Cardiac muscle cell (in vitro differentiated cells and primary cell): ENCODE results near the gene SLC5A12. TPM values are rescaled to one million over a fixed set of nuclear protein-coding genes. Genes with fewer than 3 reads are reported as not detected.
A peak's percentile ranks its signal among the peaks of the same experiment; 100 is the strongest.

Experiments used
- DNase-seq, 2 donors: peaks; one replicate each; pipeline versions ENCODE4 v3.0.0 to v3.0.0-alpha.2; 2010 to 2017; ENCODE audit warnings: low read depth in 1 of 2, low spot score in 1 of 2
- H3K27ac ChIP-seq: fragments of 200-600 bp; sonication (generic); 2 replicates; pipeline ENCODE4 v1.5.1; 2016
- H3K27me3 ChIP-seq: fragments of 200-600 bp; sonication (generic); 2 replicates; pipeline ENCODE4 v1.6.0; 2016; ENCODE audit warnings: control low read depth
- H3K36me3 ChIP-seq: fragments of 200-600 bp; sonication (generic); 2 replicates; pipeline ENCODE4 v1.5.1; 2016; ENCODE audit warnings: control low read depth
- H3K4me1 ChIP-seq: fragments of 200-600 bp; sonication (generic); 2 replicates; pipeline ENCODE4 v1.8.1; 2017; ENCODE audit warnings: low read depth, mild to moderate bottlenecking, mixed run types
- H3K4me3 ChIP-seq: fragments of 200-600 bp; sonication (generic); 2 replicates; pipeline ENCODE4 v1.5.1; 2016; ENCODE audit warnings: mild to moderate bottlenecking
- H3K9me3 ChIP-seq: fragments of 200-600 bp; sonication (generic); 2 replicates; pipeline ENCODE4 v1.5.1; 2017; ENCODE audit warnings: low read depth, mild to moderate bottlenecking, control low read depth
- CTCF ChIP-seq: IDR thresholded peaks from 2 replicates; pipeline ENCODE4 v1.5.1; 2012; ENCODE audit warnings: low read depth, mild to moderate bottlenecking, low read length
- polyA plus RNA-seq: library from polyadenylated mRNA; unstranded; fragments of >200 nt; fragmentation: Nextera tagmentation; extraction: Ambion mirVana; gene quantifications from 2 replicates; pipeline ENCODE4 v1.2.1, GENCODE V29; 2016
- total RNA-seq: library from RNA; depleted of rRNA; stranded (reverse); fragments of >200 nt; gene quantifications from 2 replicates; pipeline ENCODE4 v1.2.3, GENCODE V29; 2016

SLC5A12 gene
- total and polyA plus RNA-seq, 2 experiments from 2014 or later, result 0.18 to 0.33 TPM

- no peak for TF ChIP-seq CTCF
- Histone ChIP-seq H3K27ac (no peak overlapping the region), H3K27me3 (no peaks in the 10 kb centered on the region), H3K36me3 (no peaks in the 10 kb centered on the region), H3K4me3 (no peak overlapping the region), H3K4me1 (no peaks in the 10 kb centered on the region), H3K9me3 (no peaks in the 10 kb centered on the region)
- no peak for DNase-seq
These were observed 17.7 kb upstream of the SLC5A12 start for GRCh38 chr11:26739366-26740073.

- TF ChIP-seq CTCF, result no peak
- Histone ChIP-seq H3K9me3 (no peaks in the 10 kb centered on the region), H3K27ac (no peak overlapping the region), H3K27me3 (no peaks in the 10 kb centered on the region), H3K36me3 (no peaks in the 10 kb centered on the region), H3K4me3 (no peak overlapping the region), H3K4me1 (no peaks in the 10 kb centered on the region)
- DNase-seq, result no peak
These were observed 12.8 kb upstream of the SLC5A12 start for GRCh38 chr11:26734691-26735090.

DNA sequence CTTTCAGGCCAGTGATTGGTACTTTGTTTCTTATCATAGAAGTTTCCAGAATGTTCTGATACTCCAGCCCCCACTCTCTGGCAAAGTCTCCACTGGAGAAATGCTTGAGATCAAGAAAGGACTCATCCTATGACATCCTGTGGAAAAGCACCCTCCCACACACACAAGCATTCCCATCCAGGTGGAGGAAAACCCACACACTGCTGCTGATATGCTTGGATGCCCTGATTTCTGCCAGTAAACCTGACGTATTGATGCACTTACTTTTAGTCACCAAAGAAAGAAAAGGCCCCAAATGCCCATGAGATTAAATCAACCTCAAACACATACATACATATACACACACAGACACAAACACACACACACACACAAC, 9.2 kb upstream of the SLC5A12 start:
- no peak for TF ChIP-seq CTCF
- Histone ChIP-seq H3K27me3 (no peaks in the 10 kb centered on the region), H3K4me3 (no peak overlapping the region), H3K27ac (no peak overlapping the region), H3K9me3 (no peaks in the 10 kb centered on the region), H3K4me1 (no peaks in the 10 kb centered on the region), H3K36me3 (no peaks in the 10 kb centered on the region)
- DNase-seq, result no peak

GRCh38 chr11:26730414-26731083, 8.7 kb upstream of the SLC5A12 start:
- Histone ChIP-seq H3K36me3 (no peaks in the 10 kb centered on the region), H3K27me3 (no peaks in the 10 kb centered on the region), H3K4me1 (no peaks in the 10 kb centered on the region), H3K4me3 (no peak overlapping the region), H3K27ac (no peak overlapping the region), H3K9me3 (no peaks in the 10 kb centered on the region)
- DNase-seq, result peak in 1 of 2 donors; percentile 17
- TF ChIP-seq CTCF, result no peak

DNA sequence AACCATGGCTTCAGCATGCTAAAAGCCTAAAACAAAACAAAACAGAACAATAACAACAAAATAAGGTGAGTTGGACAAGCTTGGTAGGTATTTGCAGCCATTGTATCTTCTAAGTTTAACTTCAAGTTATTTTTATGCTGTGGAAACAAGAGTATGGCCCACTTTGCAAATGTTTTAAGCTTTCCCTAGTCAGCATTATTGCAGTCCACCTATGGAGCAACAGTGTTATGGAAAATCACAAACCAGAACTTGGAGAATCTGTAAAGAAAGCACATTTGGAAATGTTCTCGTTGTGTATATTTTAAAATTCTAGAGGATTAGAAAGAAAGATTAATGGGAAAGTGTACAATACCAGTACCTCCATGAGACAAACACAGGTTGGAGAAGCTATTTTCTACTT, 7.4 kb upstream of the SLC5A12 start:
- Histone ChIP-seq H3K4me1 (no peaks in the 10 kb centered on the region), H3K36me3 (no peaks in the 10 kb centered on the region), H3K4me3 (no peak overlapping the region), H3K27me3 (no peaks in the 10 kb centered on the region), H3K9me3 (no peaks in the 10 kb centered on the region), H3K27ac (no peak overlapping the region)
- no peak for DNase-seq
- no peak for TF ChIP-seq CTCF
